HG03439 (cell line): ENCODE measurements around the gene ATP5F1A.
"Not testable (repeated sequence)": the region's sequence is repeated elsewhere in the genome, so short reads cannot be mapped to it uniquely, and the experiment has no call there.

ENCODE experiments used
- ATAC-seq: cut with Tn5 transposase; IDR thresholded peaks from one replicate; pipeline ENCODE4 v1.9.1; 2021; ENCODE audit warnings: mild to moderate bottlenecking, moderate library complexity; ENCODE audit not compliant: unreplicated experiment

The ATP5F1A gene

GRCh38 chr18:46048641-46049040 is 49.5 kb downstream of the ATP5F1A start:
- no peak for ATAC-seq

GRCh38 chr18:46047369-46047768 is 50.7 kb downstream of the ATP5F1A start:
- ATAC-seq: not testable (repeated sequence)

GRCh38 chr18:46046688-46047087 is 51.4 kb downstream of the ATP5F1A start:
- ATAC-seq: no peak

DNA sequence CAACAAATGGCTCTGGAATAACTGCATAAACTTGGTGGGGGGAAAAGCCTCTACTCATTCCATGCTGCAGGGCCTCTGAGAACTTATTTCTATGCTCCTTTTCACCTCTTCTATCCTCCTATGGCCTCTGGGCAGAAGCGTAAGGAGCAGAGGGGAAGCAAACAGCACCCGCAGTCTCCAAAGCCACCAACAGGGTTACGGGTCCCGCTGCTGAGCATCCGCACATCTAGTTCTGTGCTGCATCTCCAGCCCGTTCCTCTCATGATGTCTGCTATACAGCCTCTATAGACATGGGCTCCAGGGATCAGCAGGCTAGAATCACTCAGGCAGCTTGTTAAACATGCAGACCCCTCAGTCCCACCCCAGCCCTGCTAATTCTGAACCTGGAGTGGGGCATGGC is 52.0 kb downstream of the ATP5F1A start:
- no peak for ATAC-seq

DNA sequence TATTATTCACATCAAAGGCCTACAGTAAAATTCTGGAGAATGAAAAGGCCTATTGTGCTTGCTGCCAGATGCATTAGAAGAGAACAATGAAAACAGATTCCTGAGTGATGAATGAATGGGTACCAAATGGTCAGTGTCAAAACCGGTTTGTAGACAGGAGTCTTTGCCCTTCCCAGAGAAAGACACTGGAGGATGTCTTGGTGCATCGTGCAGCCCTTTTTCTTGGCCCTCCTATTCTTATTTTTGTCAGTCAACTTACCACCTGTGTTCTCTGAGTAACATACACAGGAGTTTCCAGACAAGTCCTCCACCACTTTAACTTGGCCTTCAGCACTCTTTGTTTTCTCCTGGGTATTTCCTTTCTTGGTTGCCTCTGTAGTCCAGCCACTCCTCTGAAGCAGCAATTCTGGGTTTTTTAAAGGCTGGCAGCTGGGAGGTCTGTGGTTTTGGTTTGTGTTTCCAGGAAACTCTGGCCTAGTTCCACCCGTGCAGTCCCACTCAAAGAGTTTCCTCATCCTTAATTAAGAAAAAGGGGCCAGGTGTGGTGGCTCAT is 55.4 kb downstream of the ATP5F1A start:
- no peak for ATAC-seq

GRCh38 chr18:46040747-46041104 is 57.4 kb downstream of the ATP5F1A start:
- ATAC-seq: no peak

DNA sequence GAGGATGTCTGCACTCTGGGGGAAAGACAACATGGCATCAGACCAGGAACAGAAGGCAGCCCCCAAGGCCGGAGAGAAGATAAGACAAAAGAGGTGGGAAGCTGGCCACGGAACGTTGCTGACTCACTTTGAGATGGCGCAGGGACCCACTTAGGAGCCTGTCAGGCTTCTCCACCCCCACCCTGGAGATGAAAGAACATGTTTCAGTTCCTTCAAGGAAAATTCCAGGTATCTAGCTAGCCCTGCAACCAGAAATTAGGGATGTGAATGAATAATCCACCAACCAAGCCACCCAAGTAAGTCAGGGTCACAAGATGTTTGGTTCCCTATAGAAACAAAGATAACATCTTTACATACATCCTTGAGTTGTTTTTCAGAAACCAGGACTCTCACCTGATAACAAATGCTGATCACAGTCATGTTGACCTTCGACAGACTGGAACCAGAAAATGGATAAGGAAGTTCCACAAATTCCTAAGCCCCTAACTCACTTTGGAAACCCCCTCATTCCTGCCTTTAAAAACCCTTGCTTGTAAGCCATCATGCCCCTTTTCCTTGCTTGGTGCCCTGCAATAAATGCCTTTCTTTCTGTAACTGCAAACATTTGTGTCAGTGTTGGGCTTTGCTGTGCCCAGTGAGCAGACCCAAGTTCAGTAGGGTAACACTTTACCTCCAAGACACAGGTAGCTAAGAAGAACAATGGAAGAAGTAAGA is 57.9 kb downstream of the ATP5F1A start:
- ATAC-seq: no peak

DNA sequence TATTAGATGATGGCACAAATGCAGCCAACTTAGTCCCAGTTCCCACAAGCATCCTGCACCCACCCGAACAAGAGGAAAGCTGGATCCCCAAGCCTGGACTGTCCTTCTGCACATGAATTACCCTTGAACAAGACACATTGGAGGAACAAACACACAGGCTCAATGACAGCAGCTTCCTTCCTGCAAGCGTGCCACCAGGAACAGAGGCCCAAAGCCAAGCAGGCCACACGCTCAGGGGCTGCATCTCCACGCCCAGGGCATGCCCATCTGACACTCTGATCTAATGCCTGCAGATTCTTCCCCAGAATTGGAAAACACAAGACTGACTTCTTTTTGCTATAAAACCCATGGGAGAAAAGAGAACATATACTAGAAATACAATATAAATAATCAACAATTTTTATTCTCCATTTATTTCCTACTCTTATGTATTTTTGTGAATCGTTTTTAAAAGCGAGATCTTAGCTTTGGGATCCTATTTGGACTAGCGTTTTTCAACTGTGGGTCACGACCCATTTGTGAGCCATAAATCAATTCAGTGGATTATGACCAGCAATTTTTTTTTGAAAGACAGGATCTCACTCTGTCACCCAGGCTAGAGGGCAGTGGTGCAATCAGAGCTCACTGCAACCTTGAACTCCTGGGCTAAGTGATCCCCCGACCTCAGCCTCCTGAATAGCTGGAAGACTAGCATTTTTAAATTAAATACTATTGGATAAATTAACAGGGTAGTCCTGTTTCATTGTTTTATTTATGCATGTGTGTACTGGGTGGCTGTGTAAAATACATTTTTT is 60.4 kb downstream of the ATP5F1A start:
- ATAC-seq: no peak

- ATAC-seq: no peak
Observed at GRCh38 chr18:46035696-46036680, 62.1 kb downstream of the ATP5F1A start.

GRCh38 chr18:46034230-46034629 is 63.9 kb downstream of the ATP5F1A start:
- no peak for ATAC-seq

- no peak for ATAC-seq
Observed at GRCh38 chr18:46031741-46032140, 66.4 kb downstream of the ATP5F1A start.
